SK-N-SH treated with all-trans-retinoic acid at 6 μM for 48 hours (cell line): Measurements from ENCODE around the gene DDAH1.

ENCODE experiments used
- GLIS3 ChIP-seq: fragments of 250-450 bp; sonication (Bioruptor Pico); IDR thresholded peaks from 2 replicates; pipeline ENCODE4 v1.5.0; 2020; ENCODE audit warnings: mild to moderate bottlenecking, moderate library complexity
- PATZ1 ChIP-seq: fragments of 250-450 bp; sonication (Bioruptor Pico); IDR thresholded peaks from 2 replicates; pipeline ENCODE4 v1.8.0; 2020; ENCODE audit warnings: mild to moderate bottlenecking, moderate library complexity, borderline replicate concordance
- POU6F1 ChIP-seq: fragments of 250-450 bp; sonication (Bioruptor Pico); IDR thresholded peaks from 2 replicates; pipeline ENCODE4 v1.8.0; 2021; ENCODE audit warnings: low read depth, mild to moderate bottlenecking, moderate library complexity, borderline replicate concordance
- ZFP3 ChIP-seq: fragments of 250-450 bp; sonication (Bioruptor Pico); IDR thresholded peaks from 2 replicates; pipeline ENCODE4 v1.5.0; 2020; ENCODE audit warnings: mild to moderate bottlenecking, moderate library complexity
- ZFP30 ChIP-seq: fragments of 450-650 bp; formaldehyde crosslinking; IDR thresholded peaks from 2 replicates; pipeline ENCODE4 v1.5.0; 2022; ENCODE audit warnings: mild to moderate bottlenecking, moderate library complexity
- ZNF8 ChIP-seq: fragments of 450-650 bp; formaldehyde crosslinking; IDR thresholded peaks from 2 replicates; pipeline ENCODE4 v1.5.0; 2020; ENCODE audit warnings: mild to moderate bottlenecking, moderate library complexity

- TF ChIP-seq ZFP3 (CRISPR knock-in tag) (no peak), ZNF8 (no peak), POU6F1 (no peak), ZFP30 (CRISPR knock-in tag) (no peak), GLIS3 (CRISPR knock-in tag) (no peak), PATZ1 (CRISPR knock-in tag) (no peak)
These were observed 150.2 kb downstream of the DDAH1 start for GRCh38 chr1:85314726-85315125.
